ENCODE measurements around the gene AGO3.
"Not testable (repeated sequence)": the region's sequence is repeated elsewhere in the genome, so short reads cannot be mapped to it uniquely, and the experiment has no call there.

AGO3 gene

DNA sequence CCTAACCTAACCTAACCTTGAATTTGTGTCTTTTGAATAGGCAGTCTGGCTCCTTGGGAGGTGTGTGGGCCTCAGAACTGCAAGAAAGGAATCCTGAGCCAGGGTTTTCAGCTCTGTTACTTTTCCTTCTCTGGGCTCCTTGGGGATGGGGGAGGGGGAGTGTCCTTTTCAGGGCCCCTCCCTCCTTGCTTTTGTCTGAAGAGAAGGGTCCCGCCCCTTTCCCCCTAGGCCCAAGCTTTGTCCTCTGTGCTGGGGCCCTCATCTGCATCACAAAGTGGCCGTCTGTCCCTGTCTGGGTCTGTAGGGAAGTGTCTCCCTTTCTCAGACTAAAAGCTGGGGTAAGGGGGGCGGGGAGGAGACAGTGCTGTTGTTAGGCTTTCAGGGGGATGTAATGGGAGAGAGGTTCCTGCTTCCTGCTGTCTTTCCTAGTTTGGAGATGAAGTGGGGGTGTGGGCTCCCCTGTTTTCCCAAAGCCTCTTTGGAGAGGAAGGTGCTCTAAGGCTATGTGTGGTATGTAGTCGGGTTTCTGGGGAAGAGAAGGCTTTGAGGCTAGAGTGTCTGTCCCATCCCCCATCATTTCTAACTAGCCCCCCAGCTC, 44.8 kb upstream of the AGO3 start:
- TF ChIP-seq, protein P1, sequence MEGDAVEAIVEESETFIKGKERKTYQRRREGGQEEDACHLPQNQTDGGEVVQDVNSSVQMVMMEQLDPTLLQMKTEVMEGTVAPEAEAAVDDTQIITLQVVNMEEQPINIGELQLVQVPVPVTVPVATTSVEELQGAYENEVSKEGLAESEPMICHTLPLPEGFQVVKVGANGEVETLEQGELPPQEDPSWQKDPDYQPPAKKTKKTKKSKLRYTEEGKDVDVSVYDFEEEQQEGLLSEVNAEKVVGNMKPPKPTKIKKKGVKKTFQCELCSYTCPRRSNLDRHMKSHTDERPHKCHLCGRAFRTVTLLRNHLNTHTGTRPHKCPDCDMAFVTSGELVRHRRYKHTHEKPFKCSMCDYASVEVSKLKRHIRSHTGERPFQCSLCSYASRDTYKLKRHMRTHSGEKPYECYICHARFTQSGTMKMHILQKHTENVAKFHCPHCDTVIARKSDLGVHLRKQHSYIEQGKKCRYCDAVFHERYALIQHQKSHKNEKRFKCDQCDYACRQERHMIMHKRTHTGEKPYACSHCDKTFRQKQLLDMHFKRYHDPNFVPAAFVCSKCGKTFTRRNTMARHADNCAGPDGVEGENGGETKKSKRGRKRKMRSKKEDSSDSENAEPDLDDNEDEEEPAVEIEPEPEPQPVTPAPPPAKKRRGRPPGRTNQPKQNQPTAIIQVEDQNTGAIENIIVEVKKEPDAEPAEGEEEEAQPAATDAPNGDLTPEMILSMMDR (IDR thresholded peaks at IDR 0.05; ENCODE audit: low read depth, low read length): no peak
- no peak for DNase-seq (ENCODE audit: extremely low read depth, low read depth)

DNA sequence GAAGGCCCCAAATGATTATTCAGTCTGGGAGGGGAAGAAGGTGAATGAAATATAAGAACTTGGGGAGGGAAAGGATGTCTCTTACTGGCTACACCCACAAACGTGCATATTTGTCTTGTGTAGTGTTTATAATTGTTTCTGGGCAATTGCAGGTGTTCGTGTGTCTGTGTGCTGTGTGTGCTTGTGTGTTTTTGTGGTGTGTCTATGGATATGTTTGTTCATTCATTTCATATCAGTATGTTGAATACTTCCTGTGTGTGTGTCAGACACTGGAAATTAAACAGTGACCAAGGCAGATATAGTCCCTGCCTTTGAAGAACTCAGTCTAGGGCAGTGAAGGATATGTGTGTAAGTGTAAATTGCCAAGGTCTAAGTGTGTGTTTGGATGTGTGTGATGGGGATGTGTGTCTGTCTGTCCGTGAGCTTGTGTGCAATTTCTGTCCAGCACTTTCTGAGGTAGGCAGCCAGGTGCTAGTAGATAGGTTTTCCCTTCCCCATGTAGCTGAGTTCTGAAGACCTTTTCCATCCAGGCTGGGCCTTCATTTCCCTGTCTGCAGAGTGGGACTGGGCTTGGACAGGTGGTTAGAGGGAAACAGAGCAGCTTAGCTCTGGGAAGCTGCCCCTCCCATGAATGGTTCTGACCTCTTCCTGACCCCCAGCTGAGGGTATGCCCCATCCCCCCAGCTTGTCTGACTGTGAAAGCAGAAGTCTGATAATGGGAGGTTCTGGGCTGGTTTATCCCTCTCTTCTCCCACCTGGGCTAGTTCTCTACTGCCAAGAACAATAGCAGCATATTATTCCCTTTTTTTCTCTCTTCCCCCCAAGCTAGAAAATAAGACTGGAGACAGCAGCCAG, 44.1 kb upstream of the AGO3 start:
- TF ChIP-seq, protein P1 (IDR thresholded peaks at IDR 0.05; ENCODE audit: low read depth, low read length): no peak
- DNase-seq (ENCODE audit: extremely low read depth, low read depth): no peak

DNA sequence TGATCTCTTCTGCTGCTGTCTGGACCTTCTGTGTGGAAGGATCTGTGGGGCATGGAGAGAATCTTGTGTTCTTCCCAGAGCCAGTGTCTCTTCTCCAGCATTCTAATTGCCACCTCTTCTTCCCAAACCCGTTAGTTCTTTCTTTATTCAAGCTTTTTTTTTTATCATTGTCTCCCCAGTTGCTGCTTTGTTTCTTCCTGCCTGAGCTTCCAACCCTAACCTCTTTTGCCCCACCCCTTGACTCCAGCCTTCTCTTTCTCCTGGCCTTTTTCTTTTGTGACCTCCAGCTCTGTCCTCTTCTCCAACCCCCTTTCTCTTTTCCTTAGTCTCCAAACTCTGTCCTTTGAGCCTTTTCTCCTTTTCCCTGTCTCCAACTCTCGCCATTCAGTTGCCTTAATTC, 43.4 kb upstream of the AGO3 start:
- DNase-seq (ENCODE audit: extremely low read depth, low read depth): no peak
- TF ChIP-seq, protein P1 (IDR thresholded peaks at IDR 0.05; ENCODE audit: low read depth, low read length): no peak

DNA sequence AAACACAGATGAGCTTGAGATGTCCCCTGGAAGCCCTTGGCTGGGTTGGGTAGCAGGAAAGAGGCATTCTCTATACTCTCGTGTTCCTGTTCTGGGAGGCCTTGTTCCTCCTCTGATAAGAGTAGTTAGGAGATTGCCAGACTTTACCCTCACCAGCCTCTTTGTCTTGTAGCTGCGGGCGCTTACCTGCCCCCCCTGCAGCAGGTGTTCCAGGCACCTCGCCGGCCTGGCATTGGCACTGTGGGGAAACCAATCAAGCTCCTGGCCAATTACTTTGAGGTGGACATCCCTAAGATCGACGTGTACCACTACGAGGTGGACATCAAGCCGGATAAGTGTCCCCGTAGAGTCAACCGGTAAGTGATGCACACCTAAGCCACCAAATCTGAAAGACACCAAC, 42.6 kb upstream of the AGO3 start:
- DNase-seq (ENCODE audit: extremely low read depth, low read depth): no peak
- TF ChIP-seq, protein P1 (IDR thresholded peaks at IDR 0.05; ENCODE audit: low read depth, low read length): no peak

DNA sequence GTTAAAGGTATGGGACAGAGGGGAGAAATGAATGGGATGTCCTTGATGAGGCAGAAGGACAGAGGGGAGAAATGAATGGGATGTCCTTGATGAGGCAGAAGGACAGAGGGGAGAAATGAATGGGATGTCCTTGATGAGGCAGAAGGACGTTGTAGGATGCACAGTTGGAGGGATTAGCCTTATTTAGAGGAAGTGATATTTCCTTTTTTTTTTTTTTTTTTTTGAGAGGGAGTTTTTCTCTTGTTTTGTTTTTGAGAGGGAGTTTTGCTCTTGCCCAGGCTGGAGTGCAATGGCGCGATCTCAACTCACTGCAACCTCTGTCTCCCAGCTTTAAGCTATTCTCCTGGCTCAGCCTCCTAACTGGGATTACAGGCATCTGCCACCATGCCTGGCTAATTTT, 41.9 kb upstream of the AGO3 start:
- DNase-seq (ENCODE audit: extremely low read depth, low read depth): not testable (repeated sequence)

DNA sequence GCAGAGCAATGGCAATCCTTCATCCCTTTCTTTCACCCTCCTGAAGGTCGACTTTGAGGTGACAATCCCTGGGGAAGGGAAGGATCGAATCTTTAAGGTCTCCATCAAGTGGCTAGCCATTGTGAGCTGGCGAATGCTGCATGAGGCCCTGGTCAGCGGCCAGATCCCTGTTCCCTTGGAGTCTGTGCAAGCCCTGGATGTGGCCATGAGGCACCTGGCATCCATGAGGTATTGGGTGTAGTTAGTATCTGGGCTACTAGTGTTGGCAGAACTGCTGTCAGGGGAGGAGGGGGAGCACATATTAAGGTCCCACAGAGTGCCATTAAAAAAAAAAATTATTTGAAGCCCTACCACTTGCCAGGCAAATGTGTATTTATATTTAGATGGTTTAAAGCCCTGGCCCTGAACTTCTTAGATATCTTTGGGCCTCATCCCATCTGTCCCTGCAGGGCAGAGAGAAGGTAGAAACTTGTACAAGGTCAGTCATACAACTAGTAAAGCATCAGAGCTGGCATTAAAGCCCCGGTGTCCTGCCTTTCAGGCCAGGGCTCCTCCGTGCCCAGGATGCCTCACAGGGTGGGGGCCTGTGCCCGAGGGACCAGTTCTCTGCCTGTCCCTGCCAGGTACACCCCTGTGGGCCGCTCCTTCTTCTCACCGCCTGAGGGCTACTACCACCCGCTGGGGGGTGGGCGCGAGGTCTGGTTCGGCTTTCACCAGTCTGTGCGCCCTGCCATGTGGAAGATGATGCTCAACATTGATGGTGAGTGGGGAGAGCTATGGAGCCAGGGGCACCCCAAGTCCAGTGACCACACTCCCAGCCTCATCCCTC, 37.6 kb upstream of the AGO3 start:
- no peak for DNase-seq (ENCODE audit: extremely low read depth, low read depth)
- TF ChIP-seq, protein P1 (IDR thresholded peaks at IDR 0.05; ENCODE audit: low read depth, low read length): no peak

DNA sequence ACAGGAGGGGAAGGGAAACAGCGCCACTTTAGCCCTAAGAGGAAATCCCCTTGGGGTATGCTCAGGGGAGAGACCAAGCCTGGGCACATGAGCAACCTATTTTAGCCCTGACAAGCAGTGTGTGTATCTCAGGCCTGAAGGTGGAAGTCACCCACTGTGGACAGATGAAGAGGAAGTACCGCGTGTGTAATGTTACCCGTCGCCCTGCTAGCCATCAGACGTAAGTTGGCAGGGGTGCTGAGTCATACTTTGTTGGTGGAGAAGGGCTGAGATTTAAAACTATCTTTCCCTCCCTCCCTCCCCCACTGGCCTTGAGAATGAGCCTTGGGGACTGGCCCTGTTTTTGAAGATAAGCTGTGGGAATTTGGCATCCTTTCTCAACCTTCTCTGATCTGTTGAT, 36.7 kb upstream of the AGO3 start:
- TF ChIP-seq, protein P1 (IDR thresholded peaks at IDR 0.05; ENCODE audit: low read depth, low read length): no peak
- DNase-seq (ENCODE audit: extremely low read depth, low read depth): no peak
